H1 (cell line): ENCODE data around the gene EPB41L4B. TPM values are rescaled to one million over a fixed set of nuclear protein-coding genes. Genes with fewer than 3 reads are reported as not detected.

Experiments used
- CTCF ChIA-PET: fragments of 300-600 bp; sonication (Branson Sonifier 250); formaldehyde crosslinking; loops from one replicate; lab custom pipeline; 2021; ENCODE audit not compliant: partially characterized antibody; lab: Charles Lee
- POLR2A ChIA-PET: fragments of 300-600 bp; sonication (Branson Sonifier 250); formaldehyde crosslinking; loops from one replicate; lab custom pipeline; 2021; ENCODE audit warnings: inconsistent platforms; ENCODE audit not compliant: partially characterized antibody; lab: Charles Lee
- DNase-seq, 2 experiments: peaks; one replicate each; pipeline versions ENCODE4 v3.0.0 to v3.0.0-alpha.2; 2010 to 2022; ENCODE audit warnings: low spot score in 2 of 2, low read depth in 1 of 2, mixed read lengths in 1 of 2
- FAIRE-seq: peaks from 2 replicates; lab custom pipeline; 2011; peaks lifted over from hg19 to GRCh38; lab: Jason Lieb, UNC
- H2AFZ ChIP-seq: 2 replicates; pipeline ENCODE4 v1.8.1; 2012; ENCODE audit warnings: low read length, inconsistent platforms
- H2AK5ac ChIP-seq: 2 replicates; pipeline ENCODE4 v1.6.1; 2013; ENCODE audit warnings: low read depth, low read length
- H2BK120ac ChIP-seq: replicated peaks from 2 replicates; pipeline ENCODE3; 2013; ENCODE audit warnings: low read depth, low read length, inconsistent platforms
- H2BK12ac ChIP-seq: 2 replicates; pipeline ENCODE4 v1.6.1; 2013; ENCODE audit warnings: low read depth, low read length
- H2BK15ac ChIP-seq: 2 replicates; pipeline ENCODE4 v1.6.1; 2013; ENCODE audit warnings: low read length
- H2BK20ac ChIP-seq: 2 replicates; pipeline ENCODE4 v1.6.1; 2013; ENCODE audit warnings: low read length
- H2BK5ac ChIP-seq: 2 replicates; pipeline ENCODE4 v1.6.1; 2013; ENCODE audit warnings: low read depth, low read length
- H3K14ac ChIP-seq: 2 replicates; pipeline ENCODE4 v1.6.1; 2013; ENCODE audit warnings: inconsistent platforms; ENCODE audit not compliant: insufficient read length
- H3K18ac ChIP-seq: 2 replicates; pipeline ENCODE4 v1.6.1; 2013; ENCODE audit warnings: low read length; ENCODE audit errors: extremely low read depth
- H3K23ac ChIP-seq: 2 replicates; pipeline ENCODE4 v1.6.1; 2013; ENCODE audit warnings: inconsistent platforms; ENCODE audit not compliant: insufficient read length
- H3K23me2 ChIP-seq: 2 replicates; pipeline ENCODE4 v1.6.1; 2013; ENCODE audit warnings: low read depth, low read length
- H3K27ac ChIP-seq: 2 replicates; pipeline ENCODE4 v1.6.1; 2011; ENCODE audit warnings: low read depth, low read length, inconsistent platforms
- H3K27me3 ChIP-seq, 4 experiments: replicated peaks in 1 of 4; 1 replicate in 1 of 4; 2 replicates in 3 of 4; pipeline versions ENCODE4 v1.6.1 to v1.8.1; 2011 to 2013; ENCODE audit warnings: low read length in 3 of 4, mild to moderate bottlenecking in 3 of 4, inconsistent platforms in 2 of 4, mixed read lengths in 2 of 4, moderate library complexity in 1 of 4; ENCODE audit not compliant: control insufficient read depth in 3 of 4, insufficient read depth in 3 of 4; ENCODE audit errors: extremely low read depth in 1 of 4
- H3K36me3 ChIP-seq, 4 experiments: 2 replicates each; pipeline versions ENCODE4 v1.6.1 to v1.8.1; 2011 to 2013; ENCODE audit warnings: mild to moderate bottlenecking in 4 of 4, low read length in 3 of 4, moderate library complexity in 2 of 4, control low read depth in 1 of 4, inconsistent platforms in 1 of 4; ENCODE audit not compliant: insufficient read depth in 4 of 4, control insufficient read depth in 2 of 4
- H3K4ac ChIP-seq: replicated peaks from 2 replicates; pipeline ENCODE3; 2013; ENCODE audit warnings: low read length, low read depth, mixed read lengths, inconsistent platforms; ENCODE audit not compliant: insufficient read length
- H3K4me1 ChIP-seq, 4 experiments: replicated peaks in 1 of 4; 1 replicate in 1 of 4; 2 replicates in 3 of 4; pipeline versions ENCODE4 v1.6.1 to v1.8.1; 2011 to 2013; ENCODE audit warnings: low read length in 3 of 4, inconsistent platforms in 2 of 4, mixed read lengths in 1 of 4; ENCODE audit not compliant: insufficient read depth in 4 of 4, control insufficient read depth in 3 of 4
- H3K4me2 ChIP-seq, 2 experiments: 2 replicates each; pipeline versions ENCODE4 v1.6.1 to v1.8.1; 2011 to 2013; ENCODE audit warnings: low read depth in 2 of 2, low read length in 2 of 2, control low read depth in 1 of 2, inconsistent platforms in 1 of 2, mild to moderate bottlenecking in 1 of 2; ENCODE audit not compliant: insufficient read depth in 1 of 2
- H3K4me3 ChIP-seq, 4 experiments: fragments of 200-600, 300-600 bp in 1 of 4; sonication (generic), shearing (Covaris generic), sonication (Bioruptor Twin) in 1 of 4; 2 replicates each; pipeline versions ENCODE4 v1.5.1 to v1.8.1; 2011 to 2016; ENCODE audit warnings: low read length in 4 of 4, low read depth in 3 of 4, control low read depth in 2 of 4, inconsistent platforms in 2 of 4, mild to moderate bottlenecking in 2 of 4, mixed read lengths in 1 of 4, moderate library complexity in 1 of 4; ENCODE audit not compliant: insufficient read depth in 2 of 4; ENCODE audit errors: extremely low read depth in 1 of 4
- H3K56ac ChIP-seq: replicated peaks from 2 replicates; pipeline ENCODE3; 2013; ENCODE audit warnings: low read depth, mild to moderate bottlenecking, mixed read lengths, low read length, inconsistent platforms; ENCODE audit not compliant: insufficient read length
- H3K79me1 ChIP-seq: 2 replicates; pipeline ENCODE4 v1.6.1; 2013; ENCODE audit warnings: low read depth, low read length, control low read depth
- H3K79me2 ChIP-seq, 2 experiments: 2 replicates each; pipeline versions ENCODE4 v1.6.1 to v1.8.1; 2012 to 2013; ENCODE audit warnings: low read length in 2 of 2, mild to moderate bottlenecking in 2 of 2, inconsistent platforms in 1 of 2; ENCODE audit not compliant: insufficient read depth in 2 of 2, control insufficient read depth in 1 of 2
- H3K9ac ChIP-seq, 4 experiments: replicated peaks in 1 of 4; 1 replicate in 1 of 4; 2 replicates in 3 of 4; pipeline versions ENCODE4 v1.6.1 to v1.8.1; 2011 to 2013; ENCODE audit warnings: low read depth in 3 of 4, low read length in 3 of 4, control low read depth in 2 of 4, mild to moderate bottlenecking in 2 of 4, moderate library complexity in 2 of 4, inconsistent platforms in 1 of 4; ENCODE audit errors: extremely low read depth in 1 of 4
- H3K9me3 ChIP-seq, 2 experiments: 2 replicates each; pipeline versions ENCODE4 v1.6.1 to v1.8.1; 2012 to 2013; ENCODE audit warnings: mild to moderate bottlenecking in 2 of 2, moderate library complexity in 2 of 2, control low read depth in 1 of 2, inconsistent platforms in 1 of 2, low read depth in 1 of 2, low read length in 1 of 2, mixed read lengths in 1 of 2; ENCODE audit not compliant: insufficient read depth in 2 of 2
- H4K20me1 ChIP-seq, 2 experiments: replicated peaks in 1 of 2; 2 replicates each; pipeline versions ENCODE3 to v1.8.1; 2011 to 2013; ENCODE audit warnings: inconsistent platforms in 2 of 2, low read length in 2 of 2, mild to moderate bottlenecking in 1 of 2; ENCODE audit not compliant: insufficient read depth in 2 of 2, control insufficient read depth in 1 of 2
- H4K5ac ChIP-seq: 2 replicates; pipeline ENCODE4 v1.6.1; 2013; ENCODE audit warnings: low read length, low read depth, mixed read lengths, inconsistent platforms; ENCODE audit not compliant: insufficient read length
- H4K8ac ChIP-seq: 2 replicates; pipeline ENCODE4 v1.8.0; 2013; ENCODE audit warnings: mild to moderate bottlenecking, moderate library complexity, low read length, inconsistent platforms; ENCODE audit not compliant: insufficient read depth; ENCODE audit errors: extremely low read depth
- H4K91ac ChIP-seq: replicated peaks from 2 replicates; pipeline ENCODE3; 2013; ENCODE audit warnings: low read length, mixed read lengths, inconsistent platforms; ENCODE audit not compliant: insufficient read length
- ASH2L ChIP-seq: fragments of 200-600, 300-600 bp; sonication (generic); IDR thresholded peaks from one replicate; pipeline ENCODE4 v1.7.1; 2017; ENCODE audit warnings: low read length
- BACH1 ChIP-seq: IDR thresholded peaks from 2 replicates; pipeline ENCODE4 v1.6.1; 2012; ENCODE audit warnings: low read length, improper control_type of control experiment
- CTCF ChIP-seq, 3 experiments: IDR thresholded peaks; 1 replicate in 2 of 3; 2 replicates in 1 of 3; pipeline versions ENCODE4 v1.5.1 to v1.6.1; 2011; ENCODE audit warnings: low read length in 3 of 3, mild to moderate bottlenecking in 3 of 3, inconsistent platforms in 2 of 3, low read depth in 1 of 3, moderate library complexity in 1 of 3; ENCODE audit not compliant: insufficient read depth in 1 of 3; ENCODE audit errors: control extremely low read depth in 1 of 3
- EGR1 ChIP-seq: IDR thresholded peaks from 2 replicates; pipeline ENCODE4 v1.6.1; 2011; ENCODE audit warnings: low read depth, low read length, borderline replicate concordance
- JUND ChIP-seq: IDR thresholded peaks from 2 replicates; pipeline ENCODE4 v1.6.1; 2011; ENCODE audit warnings: mild to moderate bottlenecking, improper control_type of control experiment, low read length
- KDM1A ChIP-seq: fragments of 200-600, 300-600 bp; sonication (generic); IDR thresholded peaks from 2 replicates; pipeline ENCODE4 v1.7.1; 2016; ENCODE audit warnings: mild to moderate bottlenecking, low read length, borderline replicate concordance
- MAFK ChIP-seq: IDR thresholded peaks from 2 replicates; pipeline ENCODE4 v1.6.1; 2012; ENCODE audit warnings: low read depth, mild to moderate bottlenecking, improper control_type of control experiment, low read length
- RAD21 ChIP-seq, 2 experiments: IDR thresholded peaks in 1 of 2; conservative IDR thresholded peaks in 1 of 2; 2 replicates each; pipeline ENCODE4 v1.6.1; 2011; ENCODE audit warnings: low read depth in 2 of 2, low read length in 2 of 2, improper control_type of control experiment in 1 of 2, inconsistent platforms in 1 of 2, mild to moderate bottlenecking in 1 of 2, moderate library complexity in 1 of 2
- RBBP5 ChIP-seq: IDR thresholded peaks from 2 replicates; pipeline ENCODE4 v1.7.1; 2012; ENCODE audit warnings: low read depth, mild to moderate bottlenecking, inconsistent platforms, low read length, moderate library complexity, borderline replicate concordance
- WGBS, 2 experiments: shearing (Covaris generic) in 1 of 2; methylation state at CpG; one replicate each; pipeline versions ENCODE4 v1.1.6 to v1.1.7; 2013 to 2015; ENCODE audit warnings: low lambda C conversion rate in 2 of 2, mixed read lengths in 2 of 2, inconsistent platforms in 1 of 2, low coverage in 1 of 2, missing lambda C conversion rate in 1 of 2; ENCODE audit not compliant: insufficient replicate concordance in 2 of 2, insufficient coverage in 1 of 2, insufficient read length in 1 of 2; ENCODE audit errors: extremely low coverage in 1 of 2, missing lambda C conversion rate in 1 of 2; 5-methylcytosine and 5-hydroxymethylcytosine counted together
- polyA plus RNA-seq, 7 experiments: library from polyadenylated mRNA; depleted of rRNA in 3 of 7; stranded (reverse) in 5 of 7; unstranded in 2 of 7; fragments of >200 nt in 5 of 7; fragments of 200-250 nt in 2 of 7; gene quantifications; 1 replicate in 5 of 7; 2 replicates in 1 of 7; 4 replicates in 1 of 7; pipeline versions ENCODE4 v1.2.1 to v1.2.3, GENCODE V29; 2011 to 2013; ENCODE audit warnings: missing spikeins in 2 of 7, mixed read lengths in 2 of 7
- total RNA-seq: library from RNA; stranded (reverse); fragmentation: NEBNext Ultra II Directional; extraction: Animal tissue kit (Norgen Biotek cat#: 25700); gene quantifications from 2 replicates; pipeline ENCODE4 v1.2.1, GENCODE V29; 2021
- TF ChIP-seq, protein P1 (sequence below): IDR thresholded peaks from 2 replicates; pipeline ENCODE4 v1.6.1; 2012; ENCODE audit warnings: inconsistent platforms

The EPB41L4B gene
- total and polyA plus RNA-seq, 2 of the 8 experiments (the other 6 are each of a cell fraction or from before 2014, with no cell fraction given): 11.9 to 25.0 TPM

GRCh38 chr9:109304347-109304746, 16.5 kb downstream of the EPB41L4B start:
- no peak overlapping the region for H2AK5ac ChIP-seq
- no peak overlapping the region for H3K4ac ChIP-seq
- no peak overlapping the region for H3K56ac ChIP-seq
- H3K14ac ChIP-seq: no peak overlapping the region
- no peak overlapping the region for H4K5ac ChIP-seq
- H2BK15ac ChIP-seq: no peak overlapping the region
- H3K79me2 ChIP-seq: peaks cover 23 to 92% of the 10 kb centered on the region in 2 experiments
- no peak overlapping the region for H2AFZ ChIP-seq
- no peak overlapping the region for H2BK12ac ChIP-seq
- POLR2A ChIA-PET: interaction anchor here (1.5 kb wide), 1 partner anchor 12 kb away, joined by 3 read pairs; no protein-coding TSS in a partner anchor
- peaks cover 13% of the 10 kb centered on the region for H3K79me1 ChIP-seq
- no peak overlapping the region for H3K23ac ChIP-seq
- no peak overlapping the region for H3K4me3 ChIP-seq
- CTCF ChIA-PET: interaction anchor here (0.6 kb wide), 1 partner anchor 354 kb away, joined by 3 read pairs; no protein-coding TSS in a partner anchor
- H3K9ac ChIP-seq: no peak overlapping the region
- H3K4me2 ChIP-seq: no peak overlapping the region
- FAIRE-seq (no peak), DNase-seq (no peak)
- no peak overlapping the region for H2BK20ac ChIP-seq
- 92% methylated on average over 3 of the region's 3 CpGs; no CpG with 5 or more reads in 1 of the 2 experiments for WGBS, 2 experiments
- no peak overlapping the region for H2BK5ac ChIP-seq
- H3K4me1 ChIP-seq: peaks cover 0 to 4% (median 1%) of the 10 kb centered on the region in 4 experiments; a peak in 1 of 7 replicates
- no peaks in the 10 kb centered on the region for H3K36me3 ChIP-seq
- H3K27ac ChIP-seq: no peak overlapping the region
- no peak overlapping the region for H4K91ac ChIP-seq
- H4K20me1 ChIP-seq: peaks cover 0 to 5% of the 10 kb centered on the region in 2 experiments
- H3K23me2 ChIP-seq: no peaks in the 10 kb centered on the region
- no peaks in the 10 kb centered on the region for H3K9me3 ChIP-seq
- H3K18ac ChIP-seq: no peak overlapping the region
- H3K27me3 ChIP-seq: no peaks in the 10 kb centered on the region
- no peak overlapping the region for H4K8ac ChIP-seq
- H2BK120ac ChIP-seq: no peak overlapping the region
- TF ChIP-seq, protein P1, sequence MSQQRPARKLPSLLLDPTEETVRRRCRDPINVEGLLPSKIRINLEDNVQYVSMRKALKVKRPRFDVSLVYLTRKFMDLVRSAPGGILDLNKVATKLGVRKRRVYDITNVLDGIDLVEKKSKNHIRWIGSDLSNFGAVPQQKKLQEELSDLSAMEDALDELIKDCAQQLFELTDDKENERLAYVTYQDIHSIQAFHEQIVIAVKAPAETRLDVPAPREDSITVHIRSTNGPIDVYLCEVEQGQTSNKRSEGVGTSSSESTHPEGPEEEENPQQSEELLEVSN: no peak
- TF ChIP-seq RAD21 (IDR thresholded peaks at IDR 0.05 in 1 of 2, conservative IDR thresholded peaks at IDR 0.05 in 1 of 2; ENCODE audit: low read depth in 2 of 2, low read length in 2 of 2) (no peak), RBBP5 (no peak), KDM1A (no peak), EGR1 (no peak), ASH2L (no peak), CTCF (IDR thresholded peaks at IDR 0.05; ENCODE audit: control extremely low read depth in 1 of 3, insufficient read depth in 1 of 3, low read depth in 1 of 3, low read length in 3 of 3) (no peak), BACH1 (no peak), JUND (no peak), MAFK (no peak)
